ENCODE results near the gene KDM6A. TPM values are rescaled to one million over a fixed set of nuclear protein-coding genes. Genes with fewer than 3 reads are reported as not detected.
"Not testable (repeated sequence)": the region's sequence is repeated elsewhere in the genome, so short reads cannot be mapped to it uniquely, and the experiment has no call there.

The KDM6A gene
- total RNA-seq (10 to 100 TPM; 53.9 to 60.7 TPM), total RNA-seq (145 to 205 reads per million in 2 donors)

DNA sequence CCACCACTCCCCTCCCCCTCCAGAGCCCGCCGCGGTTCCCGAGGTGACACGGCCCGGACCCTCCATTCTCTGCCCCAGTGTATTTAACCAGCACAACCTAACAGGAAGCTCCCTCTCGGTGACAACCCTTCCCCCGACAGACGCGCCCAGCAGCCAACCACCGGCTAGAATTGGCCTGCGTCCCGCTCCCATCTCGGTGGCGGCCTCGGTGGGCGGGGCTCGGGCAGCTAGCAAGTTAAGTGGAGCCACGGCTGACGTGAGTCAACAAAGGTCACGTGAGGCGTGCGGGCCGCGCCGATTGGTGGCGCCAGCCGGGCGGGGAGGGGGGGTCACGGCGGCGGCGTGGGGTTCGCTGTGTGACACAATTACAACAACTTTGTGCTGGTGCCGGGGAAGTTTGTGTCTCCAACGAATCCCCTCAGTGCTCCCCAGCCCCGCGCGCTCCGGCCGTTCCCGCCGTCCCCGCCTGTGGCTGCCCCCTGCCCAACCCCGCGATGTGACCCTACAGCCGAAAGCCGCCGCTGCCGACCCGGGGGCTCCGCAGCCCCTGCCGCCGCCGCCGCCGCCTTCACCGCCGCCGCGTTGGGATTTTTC, at the start of gene KDM6A:
KDM6A (plus strand) TSS at position 368 of the 594 bp plus-strand sequence. CDS start 364 bp downstream, outside the sequence.
- peak; percentile 89 to 92 (median 90) for DNase-seq
- Mint-ChIP-seq H3K4me1 (peaks cover 11% of the 10 kb centered on the region), H3K27ac (peak within 1 kb of the TSS; percentile 81), H3K36me3 (ENCODE audit: low read depth) (no peaks in the 10 kb centered on the region), H3K4me3 (peak within 1 kb of the TSS; percentile 91), H3K27me3 (no peaks in the 10 kb centered on the region)
- peak; percentile 91 for ATAC-seq
- H3K9me3 ChIP-seq (ENCODE audit: control insufficient read depth, low read length, poor library complexity, severe bottlenecking): no peaks in the 10 kb centered on the region

GRCh38 chrX:44823193-44823592, 49.8 kb upstream of the KDM6A start:
- H3K4me1 Mint-ChIP-seq; DNase-seq; H3K27me3 Mint-ChIP-seq; H3K9me3 ChIP-seq (ENCODE audit: control insufficient read depth, low read length, poor library complexity, severe bottlenecking); H3K27ac Mint-ChIP-seq; H3K4me3 Mint-ChIP-seq; H3K36me3 Mint-ChIP-seq (ENCODE audit: low read depth); ATAC-seq: not testable (repeated sequence)

DNA sequence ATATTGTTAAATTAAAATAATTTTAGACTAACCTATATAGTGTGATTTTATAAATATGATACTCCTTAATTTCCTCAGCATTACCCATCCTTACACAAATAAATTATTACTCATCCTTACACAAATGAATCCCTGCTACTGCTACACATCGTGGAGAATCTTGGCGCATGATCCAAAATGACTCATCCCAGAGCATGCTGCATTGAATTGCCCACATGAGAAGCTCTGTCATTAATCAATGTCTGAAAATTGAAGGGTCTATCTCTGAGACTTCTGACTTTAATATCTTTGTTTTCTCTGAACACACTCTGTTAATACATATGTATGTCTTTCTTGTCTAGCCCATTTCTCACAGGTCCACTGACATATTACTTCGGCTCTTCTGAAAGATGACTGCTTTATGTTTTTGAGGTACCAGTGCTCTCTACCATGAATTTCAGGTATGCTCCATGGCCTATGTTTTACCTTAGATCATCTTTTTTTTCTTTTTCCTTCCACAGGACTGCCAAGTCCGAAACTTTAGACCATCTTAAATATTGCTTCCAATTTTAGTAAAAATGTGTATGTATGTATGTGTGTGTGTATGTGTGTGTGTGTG, 44.9 kb upstream of the KDM6A start:
- H3K27me3 Mint-ChIP-seq: no peaks in the 10 kb centered on the region
- no peak overlapping the region for H3K4me3 Mint-ChIP-seq
- H3K4me1 Mint-ChIP-seq: no peaks in the 10 kb centered on the region
- H3K27ac Mint-ChIP-seq: no peak overlapping the region
- ATAC-seq: no peak
- DNase-seq: no peak
- H3K36me3 Mint-ChIP-seq (ENCODE audit: low read depth): no peaks in the 10 kb centered on the region
- no peaks in the 10 kb centered on the region for H3K9me3 ChIP-seq (ENCODE audit: control insufficient read depth, low read length, poor library complexity, severe bottlenecking)

DNA sequence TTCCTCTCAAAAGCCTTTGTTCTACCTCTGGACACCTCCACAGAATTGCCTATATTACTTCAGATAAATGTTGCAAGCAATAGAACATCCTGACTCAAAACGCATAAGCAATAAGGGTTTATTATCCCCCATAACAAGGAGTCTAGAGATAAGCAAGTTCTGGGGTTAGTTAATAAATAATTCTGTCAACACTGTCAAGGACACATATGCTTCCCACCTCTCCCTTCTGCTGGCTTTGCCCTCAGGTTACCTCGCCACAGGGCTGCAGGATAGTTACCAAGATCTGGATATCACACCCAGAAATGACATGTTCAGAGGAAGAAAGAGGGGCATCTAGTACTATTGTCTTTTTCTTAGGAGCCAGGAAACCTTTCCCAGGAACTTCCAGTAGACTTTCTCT, 43.2 kb upstream of the KDM6A start:
- no peak for ATAC-seq
- Mint-ChIP-seq H3K27me3 (no peaks in the 10 kb centered on the region), H3K36me3 (ENCODE audit: low read depth) (no peaks in the 10 kb centered on the region)

DNA sequence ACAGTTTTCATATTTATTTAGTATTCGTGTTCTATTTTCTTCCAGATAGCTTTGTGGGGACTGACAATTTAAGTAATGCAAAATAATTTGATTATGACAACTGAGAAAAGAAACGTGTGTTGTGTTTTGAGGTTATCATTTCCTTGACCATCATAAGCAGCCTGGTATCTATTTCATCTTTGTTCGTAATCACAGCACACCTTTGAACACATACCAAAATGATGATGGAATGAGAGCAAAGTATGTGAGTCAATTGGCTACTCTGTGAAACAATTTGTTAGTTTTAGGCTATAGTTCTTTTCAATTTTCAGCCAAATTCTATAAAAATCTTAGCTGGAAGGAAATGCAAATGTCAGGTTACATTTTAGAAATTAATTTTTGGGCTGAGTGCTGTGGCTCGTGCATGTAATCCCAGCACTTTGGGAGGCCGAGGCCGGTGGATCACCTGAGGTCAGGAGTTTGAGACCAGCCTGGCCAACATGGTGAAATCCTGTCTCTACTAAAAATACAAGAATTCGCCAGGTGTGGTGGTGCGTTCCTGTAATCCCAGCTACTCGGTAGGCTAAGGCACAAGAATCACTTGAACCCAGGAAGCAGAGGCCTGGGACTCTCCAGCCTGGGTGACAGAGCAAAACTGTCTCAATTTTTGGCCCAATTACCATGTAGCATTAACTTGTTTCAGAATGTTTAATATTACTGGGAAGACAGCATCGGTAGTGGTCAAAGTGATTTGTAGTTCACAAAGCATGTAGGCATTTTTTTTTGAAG, 30.3 kb upstream of the KDM6A start:
- DNase-seq (no peak), ATAC-seq (no peak)
- no peaks in the 10 kb centered on the region for H3K36me3 Mint-ChIP-seq (ENCODE audit: low read depth)
- no peaks in the 10 kb centered on the region for H3K27me3 Mint-ChIP-seq
- H3K9me3 ChIP-seq (ENCODE audit: control insufficient read depth, low read length, poor library complexity, severe bottlenecking): no peaks in the 10 kb centered on the region
- no peaks in the 10 kb centered on the region for H3K4me1 Mint-ChIP-seq
- no peak overlapping the region for H3K4me3 Mint-ChIP-seq
- no peak overlapping the region for H3K27ac Mint-ChIP-seq

More for the DNA sequence above, 43.2 kb upstream of the KDM6A start:
- H3K4me3 Mint-ChIP-seq: no peak overlapping the region
- no peak overlapping the region for H3K27ac Mint-ChIP-seq
- H3K4me1 Mint-ChIP-seq: no peaks in the 10 kb centered on the region
- DNase-seq: no peak
- H3K9me3 ChIP-seq (ENCODE audit: control insufficient read depth, low read length, poor library complexity, severe bottlenecking): no peaks in the 10 kb centered on the region

DNA sequence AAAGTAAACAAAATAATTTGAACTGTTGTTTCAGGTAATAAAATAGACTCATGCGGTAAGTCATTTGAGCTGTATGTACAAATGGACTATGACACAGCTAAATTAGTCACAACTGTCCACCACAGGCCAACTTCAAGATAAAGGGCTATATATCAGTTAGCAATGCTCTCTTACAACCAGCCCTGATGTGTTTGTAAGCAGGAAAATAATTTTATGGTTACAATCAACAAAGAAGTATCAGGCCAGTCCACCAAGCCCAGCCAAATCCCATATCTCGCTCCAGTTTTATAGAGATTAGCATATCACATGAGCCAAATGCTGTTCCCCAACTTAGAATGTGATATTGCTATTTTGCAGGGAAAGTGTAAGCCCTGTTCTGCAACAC, 29.7 kb upstream of the KDM6A start:
- no peaks in the 10 kb centered on the region for H3K4me1 Mint-ChIP-seq

GRCh38 chrX:44843753-44844152, 29.2 kb upstream of the KDM6A start, which contains the start of gene DUSP21:
DUSP21 (plus strand) TSS chrX:44844021; CDS start chrX:44844133, 112 bp downstream.
- ATAC-seq: no peak
- Mint-ChIP-seq H3K36me3 (ENCODE audit: low read depth) (no peaks in the 10 kb centered on the region), H3K4me1 (no peaks in the 10 kb centered on the region), H3K27ac (no peak within 1 kb of the TSS), H3K4me3 (no peak within 1 kb of the TSS), H3K27me3 (no peaks in the 10 kb centered on the region)
- no peaks in the 10 kb centered on the region for H3K9me3 ChIP-seq (ENCODE audit: control insufficient read depth, low read length, poor library complexity, severe bottlenecking)
- DNase-seq: no peak

More for the DNA sequence above, 29.7 kb upstream of the KDM6A start:
- ATAC-seq (no peak), DNase-seq (no peak)
- no peaks in the 10 kb centered on the region for H3K27me3 Mint-ChIP-seq
- H3K36me3 Mint-ChIP-seq (ENCODE audit: low read depth): no peaks in the 10 kb centered on the region
- H3K4me3 Mint-ChIP-seq: no peak overlapping the region
- no peaks in the 10 kb centered on the region for H3K9me3 ChIP-seq (ENCODE audit: control insufficient read depth, low read length, poor library complexity, severe bottlenecking)
- no peak overlapping the region for H3K27ac Mint-ChIP-seq

- ATAC-seq (no peak), DNase-seq (no peak)
- no peaks in the 10 kb centered on the region for H3K27me3 Mint-ChIP-seq
- H3K9me3 ChIP-seq (ENCODE audit: control insufficient read depth, low read length, poor library complexity, severe bottlenecking): no peaks in the 10 kb centered on the region
- no peak overlapping the region for H3K27ac Mint-ChIP-seq
- H3K4me3 Mint-ChIP-seq: no peak overlapping the region
- no peaks in the 10 kb centered on the region for H3K4me1 Mint-ChIP-seq
- H3K36me3 Mint-ChIP-seq (ENCODE audit: low read depth): no peaks in the 10 kb centered on the region
Observed at GRCh38 chrX:44844204-44844603, 28.8 kb upstream of the KDM6A start.

GRCh38 chrX:44850891-44851290, 22.1 kb upstream of the KDM6A start:
- H3K4me3 Mint-ChIP-seq; H3K9me3 ChIP-seq (ENCODE audit: control insufficient read depth, low read length, poor library complexity, severe bottlenecking); H3K27me3 Mint-ChIP-seq; ATAC-seq; H3K4me1 Mint-ChIP-seq; DNase-seq; H3K36me3 Mint-ChIP-seq (ENCODE audit: low read depth); H3K27ac Mint-ChIP-seq: not testable (repeated sequence)

DNA sequence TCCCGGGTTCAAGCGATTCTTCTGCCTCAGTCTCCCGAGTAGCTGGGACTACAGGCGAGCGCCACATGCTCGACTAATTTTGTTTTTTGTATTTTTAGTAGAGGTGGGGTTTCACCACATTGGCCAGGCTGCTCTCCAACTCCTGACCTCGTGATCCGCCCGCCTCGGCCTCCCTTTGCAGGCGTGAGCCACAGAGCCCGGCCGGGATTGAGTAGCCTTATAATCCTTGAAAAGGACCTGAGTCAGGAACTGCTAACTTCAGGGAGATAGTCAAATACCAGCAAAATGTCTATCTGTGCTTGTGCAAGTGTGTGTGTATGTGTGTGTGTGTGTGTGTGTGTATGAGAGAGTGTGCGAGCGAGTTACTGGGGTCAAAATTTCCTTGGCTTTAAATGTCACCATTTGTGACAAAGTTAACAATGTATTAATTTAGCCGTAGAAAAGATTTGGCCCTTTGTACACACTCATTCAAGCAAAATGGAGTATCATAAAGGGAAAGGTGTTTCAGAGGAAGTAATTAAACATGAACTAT, 1.8 kb upstream of the KDM6A start:
- Mint-ChIP-seq H3K27ac (no peak overlapping the region), H3K4me3 (no peak overlapping the region), H3K4me1 (peaks cover 9% of the 10 kb centered on the region), H3K27me3 (no peaks in the 10 kb centered on the region), H3K36me3 (ENCODE audit: low read depth) (no peaks in the 10 kb centered on the region)
- DNase-seq: no peak
- ATAC-seq: no peak
- no peaks in the 10 kb centered on the region for H3K9me3 ChIP-seq (ENCODE audit: control insufficient read depth, low read length, poor library complexity, severe bottlenecking)

DNA sequence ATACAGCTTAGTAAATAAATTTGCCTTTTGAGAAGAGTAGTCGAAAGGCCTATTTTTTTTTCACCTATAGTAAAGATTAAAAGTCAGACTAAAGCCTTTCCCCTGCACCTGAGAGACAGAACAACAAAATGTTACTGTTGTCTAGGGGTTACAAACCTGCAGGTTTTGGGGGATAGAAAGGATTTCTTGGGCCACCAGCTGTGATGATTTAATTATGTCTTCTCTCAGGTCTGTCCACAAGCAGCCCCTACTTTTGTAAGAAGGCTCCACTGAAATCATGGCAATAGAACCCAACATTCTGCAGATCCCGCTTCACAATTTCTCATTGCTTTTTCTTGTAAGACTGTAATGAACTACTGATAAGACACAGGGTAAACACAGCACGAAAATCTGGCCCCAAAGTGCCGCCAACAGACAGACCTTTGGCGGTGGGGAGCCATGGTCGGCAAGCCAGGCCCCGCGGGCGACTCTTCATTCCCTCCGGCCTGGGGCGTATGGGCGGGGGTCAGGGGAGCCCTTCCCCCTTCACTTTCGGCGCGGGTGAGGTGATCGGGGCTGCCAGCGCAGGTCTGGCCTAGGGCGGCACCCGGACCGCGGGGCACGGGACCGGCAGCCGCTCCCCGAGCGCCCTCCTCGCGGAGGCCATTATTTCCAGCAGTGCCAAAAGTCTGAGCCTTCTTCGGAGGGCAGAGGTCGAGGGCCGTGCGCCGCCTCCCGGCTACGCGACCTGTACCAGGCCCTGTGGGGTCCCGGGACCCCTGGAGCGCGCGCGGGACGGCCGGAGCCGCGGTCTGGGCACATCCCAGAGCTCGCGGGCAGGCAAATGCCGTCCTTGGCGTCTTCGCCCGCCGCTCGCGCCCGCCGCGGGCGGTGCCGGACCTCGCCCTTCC, 812 bp upstream of the KDM6A start:
- no peaks in the 10 kb centered on the region for H3K9me3 ChIP-seq (ENCODE audit: control insufficient read depth, low read length, poor library complexity, severe bottlenecking)
- Mint-ChIP-seq H3K4me3 (peak overlapping the region; percentile 91), H3K27me3 (no peaks in the 10 kb centered on the region), H3K4me1 (peaks cover 9% of the 10 kb centered on the region), H3K36me3 (ENCODE audit: low read depth) (no peaks in the 10 kb centered on the region), H3K27ac (peak overlapping the region; percentile 67)
- DNase-seq: peak in 1 of 3 donors; percentile 10
- ATAC-seq: peak; percentile 31

DNA sequence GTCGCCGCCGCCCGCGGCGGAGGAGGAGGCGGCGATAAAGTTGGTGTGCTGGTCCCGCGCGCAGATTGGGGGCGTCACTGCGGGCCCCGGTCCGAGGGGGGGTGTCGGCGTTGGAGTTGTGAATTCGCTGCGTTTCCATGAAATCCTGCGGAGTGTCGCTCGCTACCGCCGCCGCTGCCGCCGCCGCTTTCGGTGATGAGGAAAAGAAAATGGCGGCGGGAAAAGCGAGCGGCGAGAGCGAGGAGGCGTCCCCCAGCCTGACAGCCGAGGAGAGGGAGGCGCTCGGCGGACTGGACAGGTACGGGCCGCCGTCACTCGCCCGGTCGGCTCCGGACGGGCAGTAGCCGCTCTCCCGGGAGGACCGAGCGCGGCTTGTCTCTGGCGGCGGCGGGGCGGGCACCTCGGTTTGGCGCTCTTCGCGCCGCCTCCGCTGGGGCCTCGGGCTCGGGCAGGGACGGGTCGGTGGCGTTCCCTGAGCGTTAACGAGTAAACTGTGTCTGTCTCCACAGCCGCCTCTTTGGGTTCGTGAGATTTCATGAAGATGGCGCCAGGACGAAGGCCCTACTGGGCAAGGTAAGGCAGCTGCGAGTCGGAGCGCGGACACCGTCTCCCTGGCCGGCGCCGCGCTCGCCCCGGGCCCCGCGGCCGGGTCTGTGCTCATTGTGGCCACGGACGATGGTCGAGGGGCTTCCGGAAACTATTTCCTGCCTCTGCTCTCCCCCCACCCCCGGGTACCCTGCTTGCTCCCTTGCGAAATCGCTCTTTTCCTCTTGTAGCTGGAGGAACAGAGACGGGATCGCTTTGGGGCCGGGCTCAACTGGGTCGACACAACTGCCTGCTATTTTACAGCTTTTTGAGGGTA, 658 bp downstream of the KDM6A start:
- peaks cover 11% of the 10 kb centered on the region for H3K4me1 Mint-ChIP-seq

More for the DNA sequence above, 658 bp downstream of the KDM6A start:
- H3K36me3 Mint-ChIP-seq (ENCODE audit: low read depth): no peaks in the 10 kb centered on the region
- H3K27ac Mint-ChIP-seq: peak overlapping the region; percentile 81
- peak; percentile 21 for ATAC-seq
- peak; percentile 19 to 31 (median 29) for DNase-seq
- peak overlapping the region; percentile 91 for H3K4me3 Mint-ChIP-seq
- no peaks in the 10 kb centered on the region for H3K9me3 ChIP-seq (ENCODE audit: control insufficient read depth, low read length, poor library complexity, severe bottlenecking)
- no peaks in the 10 kb centered on the region for H3K27me3 Mint-ChIP-seq
